Hematopoietic multipotent progenitor cell (in vitro differentiated cells): ENCODE results near the gene RGS8. TPM values are rescaled to one million over a fixed set of nuclear protein-coding genes. Genes with fewer than 3 reads are reported as not detected.
"Not testable (repeated sequence)": the region's sequence is repeated elsewhere in the genome, so short reads cannot be mapped to it uniquely, and the experiment has no call there.

Source experiments
- DNase-seq, 3 donors: peaks; one replicate each; pipeline ENCODE4 v3.0.0-alpha.2; 2011 to 2015; ENCODE audit warnings: low read depth in 2 of 3, low spot score in 2 of 3
- total RNA-seq: library from RNA; depleted of rRNA; stranded (reverse); fragments of >200 nt; gene quantifications from one replicate; pipeline ENCODE4 v1.2.3, GENCODE V29; 2012

Gene RGS8
- total RNA-seq, 1 donor: under 0.01 TPM

DNA sequence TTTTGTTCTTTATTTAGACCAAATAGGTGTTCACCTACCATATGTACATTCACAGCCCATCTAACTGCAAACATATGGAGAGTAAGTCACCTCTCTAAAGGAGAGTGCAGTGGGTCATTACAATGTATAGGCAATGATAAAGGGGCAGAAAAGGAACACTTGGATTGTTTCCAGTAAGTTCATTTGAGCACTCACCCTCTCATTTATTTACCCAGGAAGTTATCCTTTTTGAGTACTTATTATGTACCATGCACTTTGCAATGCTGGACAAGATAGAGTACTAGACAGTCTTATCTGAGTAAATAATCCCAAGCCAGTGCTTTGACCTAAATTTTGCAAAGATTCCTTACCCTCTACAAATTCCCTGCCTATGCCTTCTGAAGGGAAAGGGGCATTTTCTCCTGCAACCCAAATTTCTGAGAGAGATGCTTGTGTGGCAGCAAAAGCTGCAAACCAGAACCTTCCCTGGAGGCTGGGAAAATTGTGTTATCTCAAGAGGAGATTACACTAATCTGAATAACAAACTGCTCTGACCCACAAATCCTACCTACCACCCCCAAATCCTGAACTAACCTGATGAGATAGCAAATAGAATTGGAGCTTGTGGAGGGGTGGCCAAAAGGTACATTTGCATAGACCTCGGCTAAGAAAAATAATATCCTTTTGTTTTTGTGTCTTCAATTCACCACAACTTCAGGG is 18.6 kb upstream of the RGS8 start:
- DNase-seq: no peak

DNA sequence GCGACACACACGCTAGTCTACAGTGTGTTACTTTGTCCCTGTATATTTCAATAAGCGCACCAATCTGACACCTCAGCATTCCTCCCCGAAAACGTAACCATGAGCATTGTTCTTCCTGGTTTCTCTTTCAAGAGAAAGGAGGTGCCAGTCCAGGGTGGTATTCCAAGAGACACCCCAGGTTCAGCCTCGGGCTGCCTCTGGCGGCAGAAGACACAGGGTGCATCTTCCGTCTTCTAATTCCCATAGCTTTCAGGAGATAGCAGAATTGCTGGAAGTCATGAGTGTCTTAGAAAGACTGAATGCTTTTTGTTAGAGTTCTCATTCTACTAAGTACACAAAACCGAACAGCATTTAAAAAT is 15.9 kb upstream of the RGS8 start:
- DNase-seq: no peak

DNA sequence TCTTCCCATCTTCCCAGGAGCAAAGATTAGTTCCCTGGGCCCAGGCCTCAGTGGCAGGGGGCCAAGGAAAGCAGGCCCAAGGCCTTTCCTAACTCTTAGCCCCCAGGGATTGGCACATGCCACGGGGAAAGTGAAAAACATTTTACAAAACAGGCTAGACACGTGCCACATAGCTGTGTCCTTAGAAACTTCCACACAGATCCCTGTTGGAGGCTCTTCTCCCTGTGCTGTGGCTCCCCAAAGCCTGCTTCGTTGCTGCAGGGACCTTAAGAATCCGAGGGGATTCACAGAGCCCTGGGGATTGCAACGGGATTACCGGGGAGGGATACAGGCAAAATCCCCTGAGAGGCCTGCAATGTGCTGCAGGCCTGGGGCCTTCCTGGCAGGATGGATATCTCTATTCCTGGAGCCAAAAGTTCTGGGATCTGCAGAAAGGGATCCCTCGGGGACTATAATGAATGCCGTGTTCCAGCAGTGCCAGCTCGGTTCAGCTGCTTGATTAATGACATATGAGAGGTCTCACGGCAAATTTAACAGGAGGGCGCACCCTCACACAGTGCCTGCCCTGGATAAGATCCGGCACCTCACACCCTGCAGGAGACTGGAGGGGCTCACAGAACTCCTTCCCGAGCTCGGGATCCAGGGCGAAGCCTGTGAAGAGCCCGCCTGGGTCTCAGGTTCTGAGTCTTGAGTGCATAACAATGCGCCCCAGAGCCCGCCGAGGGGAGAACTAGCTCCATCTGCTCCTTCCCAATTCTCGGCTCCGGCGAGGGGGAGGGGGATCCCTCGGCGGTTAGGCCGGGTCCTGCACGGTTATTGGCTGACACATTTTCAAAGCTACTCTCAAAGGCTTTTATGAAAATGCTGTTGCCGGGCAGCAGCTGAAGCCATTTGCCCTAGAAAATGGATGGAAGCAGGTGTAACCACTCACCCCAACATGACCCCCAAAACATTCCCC is 15.3 kb upstream of the RGS8 start:
- no peak for DNase-seq

DNA sequence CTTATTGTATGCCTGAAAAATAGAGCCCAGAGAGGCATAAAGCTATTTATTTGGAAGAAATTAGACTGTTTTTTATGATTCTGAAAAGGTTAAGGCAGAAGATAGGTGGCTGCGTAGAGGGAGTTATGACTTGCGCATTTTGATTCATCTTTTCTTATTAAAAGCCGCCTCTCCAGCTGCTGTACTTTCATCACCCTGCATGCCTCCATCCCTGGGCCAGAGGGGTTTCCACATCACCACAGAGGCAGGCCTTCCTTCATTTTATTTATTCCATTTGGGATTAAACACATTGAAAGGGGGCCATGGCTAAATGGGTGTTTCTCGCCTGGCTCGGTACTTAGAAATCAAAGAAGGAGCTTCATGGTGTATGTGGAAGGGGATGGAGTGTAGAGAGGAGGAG is 14.6 kb upstream of the RGS8 start:
- DNase-seq: no peak

DNA sequence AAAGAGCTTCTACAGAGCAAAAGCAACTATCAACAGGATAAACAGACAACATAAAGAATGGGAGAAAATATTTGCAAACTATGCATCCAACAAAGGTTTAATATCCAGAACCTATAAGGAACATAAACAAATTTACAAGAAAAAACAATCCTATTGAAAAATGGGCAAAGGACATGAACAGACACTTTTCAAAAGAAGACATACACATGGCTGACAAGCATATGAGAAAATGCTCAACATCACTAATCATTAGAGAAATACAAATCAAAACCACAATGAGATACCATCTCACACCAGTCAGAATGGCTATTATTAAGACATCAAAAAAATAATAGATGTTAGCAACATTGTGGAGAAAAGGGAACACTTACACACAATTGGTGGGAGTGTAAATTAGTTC is 8.8 kb upstream of the RGS8 start:
- not testable (repeated sequence) for DNase-seq

DNA sequence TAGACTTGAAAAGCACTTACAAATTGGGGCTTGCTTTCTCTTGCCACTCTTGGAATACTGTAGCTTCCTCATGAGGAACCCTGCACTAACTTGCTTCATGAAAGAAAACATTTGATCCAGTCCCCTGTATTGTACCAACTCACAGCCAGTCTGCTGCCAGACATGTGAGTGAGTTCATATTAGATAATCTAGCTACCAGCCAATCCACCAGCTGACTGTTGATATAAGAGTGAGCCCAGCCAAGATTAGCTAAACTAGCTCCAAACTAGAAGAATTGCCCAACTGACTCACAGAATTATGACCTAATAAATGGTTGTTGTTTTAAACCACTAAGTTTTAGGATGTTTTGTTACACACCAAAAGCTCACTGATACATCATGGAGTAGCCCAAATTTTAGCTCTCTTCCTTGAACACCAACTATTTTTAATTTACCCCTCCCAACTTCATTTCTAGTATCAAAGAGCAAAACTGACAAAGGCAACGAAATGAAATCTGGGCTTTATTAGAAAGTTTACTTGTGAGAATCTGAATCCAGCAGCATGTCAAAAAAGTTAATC is 6.6 kb upstream of the RGS8 start:
- no peak for DNase-seq

DNA sequence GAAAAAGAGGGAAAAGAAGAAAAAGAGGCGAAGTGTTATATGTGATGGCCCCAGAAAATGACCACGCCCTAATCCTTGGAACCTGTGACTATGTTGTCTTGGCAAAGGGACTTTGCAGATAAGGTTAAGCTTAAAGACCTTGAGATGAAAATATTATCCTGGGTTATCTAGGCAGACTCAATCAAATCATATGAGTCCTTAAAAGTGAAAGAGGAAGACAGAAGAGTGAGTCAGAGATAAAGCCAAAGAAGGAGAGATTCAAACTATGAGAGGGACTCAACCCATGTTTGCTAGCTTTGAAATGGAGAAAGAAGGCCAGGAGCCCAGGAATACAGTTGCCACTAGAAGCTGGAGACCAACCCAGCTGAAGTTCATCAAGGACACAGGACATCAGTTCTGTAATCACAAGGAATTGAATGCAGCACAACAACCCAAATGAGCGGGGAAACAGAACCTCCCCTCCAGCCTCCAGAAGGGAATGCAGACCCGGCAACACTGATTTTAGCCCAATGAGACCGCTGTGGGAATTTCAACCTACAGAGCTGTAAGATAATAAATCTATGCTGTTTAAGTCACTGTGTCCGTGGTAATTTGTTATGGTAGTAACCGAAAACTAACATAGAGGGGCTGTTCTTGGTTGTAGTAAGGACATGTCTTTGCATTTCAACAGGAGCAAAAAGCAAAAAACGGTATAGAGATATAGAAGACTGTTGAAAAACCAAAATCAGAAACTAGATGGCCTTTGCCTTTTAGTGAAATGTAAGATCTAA is 4.2 kb upstream of the RGS8 start:
- no peak for DNase-seq

DNA sequence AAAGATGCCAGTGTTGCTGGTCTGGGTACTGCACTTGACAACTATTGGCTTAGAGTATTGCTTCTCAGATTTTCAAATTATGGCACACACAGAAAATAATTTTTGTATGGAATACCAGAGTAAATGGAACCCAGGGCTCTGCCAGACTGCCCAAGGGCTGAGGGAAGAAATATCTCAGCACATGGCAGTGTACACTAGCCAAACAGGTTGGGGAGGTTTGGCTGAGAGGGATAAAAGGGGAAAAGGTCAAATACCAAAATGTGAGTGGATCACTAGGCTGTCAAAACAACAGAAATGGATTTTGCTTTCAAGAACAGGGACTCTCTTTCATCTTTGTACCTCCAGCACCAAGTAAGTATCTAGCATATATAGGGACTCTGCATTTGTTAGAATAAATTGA is 3.0 kb upstream of the RGS8 start:
- no peak for DNase-seq

DNA sequence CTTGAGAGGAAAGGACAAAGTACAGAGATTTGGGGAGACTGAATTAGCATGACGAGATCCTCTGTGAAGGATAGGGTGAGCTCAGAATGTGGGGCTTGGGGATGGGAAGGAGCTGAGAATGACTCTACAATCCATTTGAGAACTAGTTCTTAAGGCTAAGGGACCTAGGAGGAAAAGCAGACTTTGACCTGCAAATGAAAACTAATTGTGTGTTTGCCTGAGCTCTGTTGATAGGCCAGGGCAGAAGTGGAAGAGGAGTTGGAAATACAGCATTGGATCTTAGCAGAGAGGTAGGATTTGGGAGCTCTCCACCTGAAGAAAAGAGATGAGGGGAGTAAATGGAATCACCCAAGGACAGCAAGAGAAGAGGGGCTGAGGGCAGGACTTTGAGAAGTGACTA is 2.1 kb upstream of the RGS8 start:
- DNase-seq: no peak

DNA sequence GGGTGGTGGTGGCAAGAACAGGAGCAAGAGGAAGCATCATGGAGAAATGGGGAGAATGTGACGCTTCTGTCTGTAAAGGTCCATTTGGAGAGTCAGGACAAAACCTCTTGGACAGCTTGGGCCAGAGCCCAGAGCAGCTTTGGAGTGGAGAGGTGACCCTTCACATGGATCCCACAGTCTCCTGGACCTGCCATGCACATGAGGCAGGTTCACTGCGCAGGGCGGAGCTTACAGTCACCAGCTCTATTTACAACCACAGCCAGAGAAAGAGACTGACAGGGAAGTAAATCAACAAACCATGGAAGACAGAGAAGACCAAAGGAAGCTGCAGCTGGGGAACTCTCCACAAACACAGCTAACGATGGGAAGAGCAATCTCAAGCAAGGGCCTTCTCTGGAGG is 828 bp upstream of the RGS8 start:
- no peak for DNase-seq

DNA sequence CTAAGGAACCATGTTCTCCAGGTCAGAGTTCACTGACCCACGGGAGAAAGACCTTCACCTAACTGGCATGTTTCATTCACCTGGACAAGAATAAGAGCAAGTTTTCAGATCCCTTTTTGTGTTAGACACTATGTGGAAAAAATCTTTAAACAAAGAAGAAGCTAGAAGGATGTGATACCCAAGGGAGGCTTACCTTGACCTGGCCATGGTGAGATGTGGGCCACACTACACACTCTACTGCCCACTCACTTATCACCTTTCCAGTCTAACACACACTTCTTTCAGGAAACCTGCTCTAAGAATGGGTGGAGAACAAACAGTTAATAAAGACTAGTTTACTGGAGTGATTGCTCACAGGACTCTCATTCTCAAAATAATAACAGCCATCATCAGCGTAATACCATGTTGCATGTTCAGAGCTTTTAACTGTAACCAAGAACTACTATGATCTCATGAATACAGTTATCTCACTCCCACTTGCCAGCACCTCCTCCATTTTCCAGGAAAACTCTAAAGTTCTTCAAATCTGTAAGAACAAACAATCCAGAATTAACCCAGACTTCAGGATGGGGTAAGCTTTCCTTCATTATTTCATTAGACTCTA is 1.4 kb downstream of the RGS8 start:
- no peak for DNase-seq

DNA sequence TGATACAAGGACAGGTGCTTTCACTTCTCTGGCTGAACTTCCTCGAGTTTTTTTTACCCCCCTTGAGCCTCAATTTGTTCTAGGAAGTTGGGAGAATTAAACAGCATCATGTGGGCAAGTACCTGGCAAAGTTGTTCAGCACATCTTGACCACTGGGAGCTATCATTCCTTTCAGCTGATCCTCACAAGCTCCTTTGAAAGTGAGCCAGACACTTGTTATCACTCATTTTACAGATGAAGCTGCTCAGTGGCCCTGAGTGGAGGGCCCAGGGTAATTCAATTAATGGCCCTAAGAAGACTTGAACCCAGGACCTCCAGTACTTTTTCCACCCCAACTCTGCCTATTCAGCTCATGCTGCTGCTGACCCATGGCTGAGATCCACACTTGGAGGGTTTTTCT is 2.0 kb downstream of the RGS8 start:
- DNase-seq: no peak

DNA sequence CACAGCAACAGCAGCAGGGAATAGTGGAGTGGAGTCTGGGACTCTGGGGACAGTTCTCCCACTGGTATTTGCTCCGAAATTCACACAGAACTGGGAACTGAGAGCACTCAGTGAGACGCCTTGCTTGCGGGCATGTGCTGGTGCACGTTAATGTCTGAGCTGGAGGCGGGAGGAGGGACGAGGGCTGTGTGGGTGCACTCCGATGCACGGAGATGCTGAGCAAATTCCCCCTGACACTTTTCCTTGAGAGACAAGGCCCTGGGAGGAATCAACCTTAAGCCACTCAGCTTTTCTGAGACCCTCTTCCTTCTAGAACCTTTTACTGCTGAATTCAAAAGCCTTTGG is 2.8 kb downstream of the RGS8 start:
- DNase-seq: no peak

DNA sequence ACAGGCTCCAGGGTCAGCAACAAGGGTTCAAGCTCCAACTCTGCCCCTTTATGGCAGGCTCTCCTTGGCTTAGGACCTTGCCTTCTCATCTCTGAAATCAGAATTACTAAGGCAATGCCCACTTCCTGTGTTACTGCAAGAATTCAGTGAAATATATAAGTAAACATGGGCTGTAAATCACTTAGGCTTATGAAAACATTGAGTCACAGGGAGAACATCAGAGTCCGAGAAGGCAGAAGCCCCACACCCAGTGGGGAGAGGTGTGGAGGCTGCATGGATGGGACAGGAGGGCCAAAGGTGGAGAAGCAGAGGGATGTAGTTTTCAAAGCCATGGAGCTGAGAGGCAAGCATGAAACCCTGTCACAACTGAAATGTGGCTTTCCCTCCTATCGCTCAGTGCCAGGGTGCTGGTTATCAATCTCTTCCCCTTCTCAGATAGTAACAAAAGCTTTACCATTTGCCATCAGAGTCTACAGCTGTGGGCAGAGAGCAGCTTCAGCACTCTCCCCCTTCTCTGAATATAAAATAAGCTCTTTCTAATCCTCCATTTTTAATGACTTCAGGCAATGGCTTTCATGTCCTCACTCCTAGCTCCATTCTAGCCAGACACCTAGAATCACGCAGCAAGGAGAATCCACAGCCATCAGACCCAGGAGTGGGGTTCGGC is 3.4 kb downstream of the RGS8 start:
- no peak for DNase-seq

DNA sequence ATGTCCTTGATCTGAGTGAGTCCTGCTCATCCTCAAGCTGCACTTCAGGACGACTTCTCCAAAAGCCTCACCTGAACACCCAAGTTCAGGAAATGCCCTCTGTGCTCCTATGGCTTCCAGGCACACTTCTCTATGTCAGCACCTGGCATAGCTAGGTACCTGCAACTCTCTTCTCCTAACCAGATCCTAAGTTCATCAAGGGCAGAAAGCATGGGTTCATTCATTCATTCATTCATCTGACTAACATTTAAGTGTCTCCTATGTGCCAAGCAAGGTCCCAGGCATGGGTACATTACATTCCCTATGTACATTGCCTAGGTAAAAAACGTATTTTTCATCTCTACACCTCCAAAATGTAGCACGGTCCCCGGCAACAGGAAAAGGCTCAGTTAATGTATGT is 4.0 kb downstream of the RGS8 start:
- DNase-seq: no peak

DNA sequence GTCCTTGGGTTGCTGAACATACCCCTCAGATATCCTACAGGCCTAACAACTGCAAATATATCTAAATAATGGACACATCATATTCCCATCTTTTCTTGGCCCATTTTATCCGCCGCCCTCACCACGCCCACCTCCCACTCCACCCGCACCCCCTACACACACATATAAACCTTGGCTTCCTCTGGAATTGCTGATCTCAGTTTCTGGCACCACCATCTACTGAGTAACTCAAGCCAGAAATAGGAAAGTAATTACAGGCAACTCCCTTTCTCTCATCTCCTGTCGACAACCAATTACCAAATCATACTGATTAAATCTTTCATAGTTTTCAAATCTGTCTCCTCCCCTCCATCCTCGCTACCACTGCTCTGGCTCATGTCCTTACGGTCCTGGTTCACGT is 4.7 kb downstream of the RGS8 start:
- no peak for DNase-seq

DNA sequence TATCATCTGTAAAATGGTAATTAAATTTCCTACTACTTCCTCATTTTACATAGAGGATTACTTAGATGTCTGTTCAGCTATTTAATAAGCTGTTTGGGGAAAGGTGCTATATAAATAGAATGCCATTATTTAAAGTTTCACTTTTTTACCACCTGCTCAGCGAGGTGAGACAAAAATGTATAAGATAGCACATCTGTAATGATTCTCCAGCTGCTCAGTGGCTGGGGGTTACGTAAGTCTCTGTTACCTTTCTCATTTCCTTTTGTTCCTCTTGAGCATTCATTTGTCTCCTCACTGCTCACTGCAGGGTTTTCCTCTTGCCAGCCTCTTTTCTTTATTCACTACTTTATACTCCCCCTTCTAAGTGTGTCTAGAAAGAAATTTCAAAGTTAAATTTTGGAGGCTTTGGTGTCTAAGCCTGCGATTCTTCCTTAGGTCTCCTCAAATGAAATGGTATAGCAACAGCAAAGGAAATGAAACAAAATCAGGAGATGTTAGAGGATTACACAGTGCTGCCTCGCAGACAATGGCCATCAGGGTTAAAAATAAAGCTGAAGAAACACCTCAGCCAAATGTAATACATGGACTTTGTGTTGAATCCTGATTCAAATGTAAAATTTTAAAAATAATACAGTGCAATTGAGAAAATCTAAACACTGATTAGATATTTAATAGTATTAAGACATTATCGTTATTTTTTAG is 6.8 kb downstream of the RGS8 start:
- DNase-seq: no peak

DNA sequence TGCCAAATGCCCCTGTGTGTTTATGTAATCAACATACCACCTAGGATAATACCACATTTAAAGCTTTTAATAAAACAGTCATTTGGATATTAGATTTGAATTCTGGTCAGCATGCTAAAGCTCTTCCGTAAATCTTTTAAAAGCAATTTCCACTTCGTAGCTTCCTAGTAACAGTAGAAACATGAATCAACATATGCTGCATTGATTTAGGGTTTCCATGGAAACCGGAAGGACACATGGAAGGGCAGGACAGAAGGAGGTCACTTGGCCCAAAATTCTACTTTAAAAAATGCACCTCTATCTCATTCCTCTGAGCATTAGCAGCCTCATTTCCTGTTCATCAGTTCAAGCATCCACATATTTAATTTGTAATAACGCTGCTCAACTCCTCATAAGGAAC is 8.1 kb downstream of the RGS8 start:
- DNase-seq: no peak

DNA sequence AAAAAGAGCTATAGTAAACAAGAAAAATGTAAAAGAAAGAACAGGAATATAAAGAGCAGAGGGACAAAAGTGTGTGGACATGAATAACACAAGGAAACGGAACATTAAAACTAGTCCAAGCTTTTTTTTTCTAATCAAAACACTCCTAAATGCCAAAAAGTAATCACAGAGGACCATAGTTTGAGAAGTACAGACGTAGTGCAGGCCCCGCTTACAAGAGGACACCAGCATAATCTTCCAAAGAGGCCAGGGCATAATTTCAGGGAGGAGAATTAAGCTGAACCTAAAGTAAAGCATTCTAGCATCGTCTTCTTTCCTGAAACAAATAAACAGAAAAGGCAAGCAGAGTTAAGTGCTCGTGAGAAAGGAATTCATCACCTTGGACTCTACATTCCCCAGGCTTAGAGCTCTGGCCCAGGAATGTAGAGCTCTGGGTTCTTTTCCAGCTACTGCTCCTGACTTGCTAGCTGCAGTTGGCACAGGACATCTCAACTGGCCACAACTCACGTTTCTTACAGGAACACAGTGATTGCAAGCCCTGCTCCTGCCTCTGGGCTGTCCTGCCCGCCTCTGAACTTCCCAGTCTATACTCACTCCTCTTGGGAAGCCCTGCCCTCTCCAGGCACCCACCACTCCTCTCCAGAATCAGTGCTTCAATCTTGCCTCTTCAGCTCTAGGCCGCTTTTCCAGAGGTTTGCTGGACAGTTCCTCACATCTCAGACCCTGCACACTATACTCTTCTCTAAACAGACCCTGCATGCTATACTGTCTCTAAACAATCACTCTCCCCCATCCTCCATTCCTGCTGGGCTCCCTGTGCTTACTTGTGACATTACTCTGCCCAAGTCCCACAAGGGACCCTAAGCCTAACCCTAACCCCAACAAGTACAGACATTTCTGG is 9.8 kb downstream of the RGS8 start:
- no peak for DNase-seq
